Tongue (tissue), 2 donors: ENCODE data around the gene GABRR3. TPM values are rescaled to one million over a fixed set of nuclear protein-coding genes. Genes with fewer than 3 reads are reported as not detected.

Experiments used
- DNase-seq: peaks from one replicate; pipeline ENCODE4 v3.0.0-alpha.2; 2015
- total RNA-seq: library from RNA; depleted of rRNA; stranded (reverse); fragments of >200 nt; gene quantifications from one replicate; pipeline ENCODE4 v1.2.3, GENCODE V29; 2014

Gene GABRR3
- total RNA-seq, 1 donor from 2014 or later, result not detected

DNA sequence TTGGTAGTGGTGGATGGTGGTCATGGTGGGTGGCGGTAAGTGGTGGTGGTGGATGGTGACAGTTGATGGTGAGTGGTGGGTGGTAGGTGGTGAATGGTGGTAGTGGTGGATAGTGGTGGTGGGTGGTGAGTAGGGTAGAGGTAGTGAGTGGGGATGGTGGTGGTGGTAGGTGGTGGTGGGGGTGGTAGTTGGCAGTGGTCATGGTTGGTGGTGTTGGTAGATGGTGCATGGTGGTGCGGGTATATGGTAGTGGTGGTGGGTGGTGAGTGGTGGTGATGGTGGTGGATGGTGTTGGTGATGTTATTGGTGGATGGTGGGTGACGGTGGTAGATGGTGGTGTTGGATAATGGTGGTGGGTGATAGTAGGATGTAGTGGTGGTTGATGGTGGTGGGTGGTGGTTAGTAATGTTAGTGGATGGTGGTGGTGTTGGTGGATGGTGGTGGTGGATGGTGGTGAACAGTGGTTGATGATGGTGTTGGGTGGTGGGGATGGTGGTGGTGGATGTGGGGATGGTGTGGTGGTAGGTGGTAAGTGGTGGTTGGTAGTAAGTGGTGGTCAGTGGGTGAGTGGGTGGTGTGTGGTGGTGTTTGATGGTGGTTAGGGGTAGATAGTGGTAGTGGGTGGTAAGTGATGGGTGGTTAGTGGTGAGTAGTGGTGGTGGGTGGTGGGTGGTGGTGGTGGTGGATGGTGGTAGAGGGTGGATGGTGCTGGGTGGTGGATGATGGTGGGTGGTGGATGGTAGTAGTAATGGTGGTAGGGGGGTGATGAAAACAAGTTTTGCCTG is 46.1 kb downstream of the GABRR3 start:
- no peak for DNase-seq

DNA sequence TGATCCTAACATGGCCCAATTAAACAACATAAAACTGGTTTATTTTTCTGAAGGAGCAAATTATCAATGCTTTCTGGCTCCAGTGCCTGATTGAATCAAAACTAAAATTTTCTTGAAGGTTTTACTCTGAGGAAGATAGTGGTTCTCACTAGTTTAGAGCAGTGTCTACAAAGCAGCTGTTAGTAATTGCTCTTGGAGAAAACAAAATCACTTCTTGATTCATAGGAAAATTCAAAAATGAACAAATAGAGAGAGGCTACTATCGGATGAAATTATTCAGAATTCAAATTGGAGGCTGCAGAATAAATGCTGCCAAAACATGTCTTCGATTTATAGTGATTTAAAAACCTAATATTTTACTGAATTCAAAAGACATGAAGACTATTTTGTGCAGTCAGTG is 47.8 kb downstream of the GABRR3 start:
- no peak for DNase-seq

GRCh38 chr3:97983933-97984491 is 51.1 kb downstream of the GABRR3 start:
- peak; percentile 68 for DNase-seq

DNA sequence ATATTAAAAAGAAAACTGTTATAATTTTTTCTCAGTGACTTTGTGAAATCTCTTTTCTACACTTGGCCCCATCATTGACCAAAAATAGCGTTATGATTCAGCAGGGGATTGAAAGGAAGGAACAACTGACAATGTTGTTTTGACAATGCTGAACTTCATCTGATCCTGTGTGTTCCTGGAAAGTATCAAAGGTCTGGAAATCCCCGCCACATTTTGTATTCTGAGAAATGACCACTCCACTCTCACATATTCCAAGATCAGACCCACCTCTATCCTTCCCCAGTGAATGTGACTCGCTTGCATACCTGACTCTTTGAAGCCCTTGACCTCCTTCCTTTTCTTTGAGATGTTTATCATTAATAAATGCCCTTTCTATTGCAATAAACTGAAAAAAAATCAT is 53.2 kb downstream of the GABRR3 start:
- DNase-seq, result peak; percentile 72

- DNase-seq, result peak; percentile 43
Observed at GRCh38 chr3:97979610-97980009, 55.5 kb downstream of the GABRR3 start.

GRCh38 chr3:97975466-97975865 is 59.6 kb downstream of the GABRR3 start:
- DNase-seq, result no peak

GRCh38 chr3:97974996-97975395 is 60.1 kb downstream of the GABRR3 start:
- DNase-seq, result no peak

DNA sequence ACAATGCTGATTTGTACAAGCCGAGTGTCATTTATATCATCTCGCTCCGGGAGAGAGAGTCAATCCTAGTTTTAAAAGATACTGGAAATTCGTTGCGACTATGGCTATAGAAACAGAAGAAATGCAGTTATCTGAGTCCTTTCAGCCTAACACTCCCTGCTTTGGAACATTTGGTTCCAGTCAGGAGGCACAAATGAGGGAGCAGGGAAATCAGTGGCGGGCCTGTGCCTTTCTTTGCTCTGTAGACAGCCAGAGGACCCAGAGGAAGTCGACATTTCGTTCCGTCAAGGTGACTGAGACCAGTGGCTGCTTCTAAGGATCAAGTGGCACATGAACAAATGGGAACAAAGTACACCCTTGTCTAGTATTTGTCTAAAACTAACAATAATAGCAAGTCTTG is 62.1 kb downstream of the GABRR3 start:
- DNase-seq, result no peak

DNA sequence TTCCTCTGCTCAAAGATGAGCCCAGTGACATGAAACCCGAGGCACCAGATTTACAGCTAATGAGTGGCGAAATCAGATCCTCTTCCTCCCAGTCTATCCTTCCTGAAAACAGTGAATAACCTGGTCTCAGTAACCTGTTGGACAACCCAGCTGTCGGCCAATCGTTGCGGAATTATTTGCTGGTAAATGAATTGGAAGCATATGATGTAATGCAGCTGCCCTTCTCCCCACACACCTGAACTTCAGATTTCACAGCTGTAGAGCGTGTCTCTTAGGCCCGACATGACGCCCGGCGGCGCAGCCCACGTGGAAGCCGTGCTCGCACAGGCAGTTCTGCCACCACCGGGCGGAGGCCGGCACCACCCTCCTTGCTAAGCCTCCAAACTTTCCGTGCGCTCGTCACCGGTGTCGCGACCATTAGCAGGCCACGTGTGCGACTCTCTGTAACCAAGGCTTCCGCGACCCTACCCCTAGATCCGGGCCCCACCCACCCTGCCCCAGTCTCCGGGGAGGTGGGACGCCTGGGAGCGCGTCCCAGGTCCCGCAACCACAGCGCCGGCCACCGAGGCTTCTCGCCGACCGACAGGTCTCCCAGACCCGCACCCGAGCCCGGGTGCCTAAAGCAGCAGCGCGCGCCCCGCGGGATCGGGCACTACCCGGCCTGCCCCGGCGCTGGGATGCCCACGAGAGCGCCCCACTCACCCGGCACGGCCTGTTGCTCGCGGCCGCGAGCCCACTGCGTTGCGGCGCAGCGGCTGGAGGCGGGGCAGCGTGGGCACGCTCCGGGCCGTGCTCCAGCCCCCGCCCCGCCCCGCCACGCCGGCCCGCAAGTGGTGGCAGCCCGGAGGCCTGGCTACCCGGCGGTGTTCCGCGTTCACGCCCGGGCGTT is 63.2 kb downstream of the GABRR3 start, which contains the start of gene RIOX2:
RIOX2 (minus strand) TSS at position 753 of the 889 bp plus-strand sequence. CDS start 4,838 bp downstream, outside the sequence.
- DNase-seq, result peak; percentile 83

GRCh38 chr3:97970956-97971620 is 64.0 kb downstream of the GABRR3 start:
- DNase-seq, result peak; percentile 64

DNA sequence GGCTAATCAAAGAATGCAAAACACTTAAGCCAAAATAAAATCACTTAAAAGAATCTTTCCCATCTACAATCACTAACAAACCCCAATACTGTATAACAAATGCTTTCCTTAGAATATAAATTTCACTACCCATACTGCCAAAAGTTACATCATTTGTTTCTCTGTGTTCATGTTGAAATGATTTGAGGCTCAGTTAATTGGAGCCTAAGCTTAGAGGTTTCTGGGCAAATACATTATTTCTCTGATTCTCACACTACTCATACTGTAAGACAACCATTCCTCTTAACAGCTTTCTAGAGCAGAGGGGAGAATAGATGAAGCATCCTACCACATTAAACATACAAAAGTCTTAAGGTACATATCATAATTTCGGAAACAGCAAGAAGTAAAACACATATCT is 65.0 kb downstream of the GABRR3 start:
- DNase-seq, result peak; percentile 54

DNA sequence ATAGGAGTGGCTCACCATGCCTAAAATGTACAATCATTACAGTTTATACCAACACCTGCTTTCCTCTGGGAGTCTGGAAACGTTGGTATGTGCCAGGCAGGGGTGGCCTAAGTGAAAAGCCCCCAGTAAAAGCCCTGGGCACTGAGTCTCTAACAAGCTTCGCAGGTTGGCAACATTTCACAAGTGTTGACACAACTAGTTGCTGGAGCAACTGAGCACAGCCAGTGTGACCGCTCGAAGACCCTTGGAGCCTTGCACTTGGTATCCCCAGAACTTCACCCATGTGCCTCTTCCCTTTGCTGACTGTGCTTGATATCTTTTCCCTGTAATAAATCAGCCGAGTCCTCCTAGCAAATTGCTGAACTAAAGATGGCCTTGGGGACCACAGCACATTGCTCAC is 65.6 kb downstream of the GABRR3 start:
- DNase-seq, result peak; percentile 31

DNA sequence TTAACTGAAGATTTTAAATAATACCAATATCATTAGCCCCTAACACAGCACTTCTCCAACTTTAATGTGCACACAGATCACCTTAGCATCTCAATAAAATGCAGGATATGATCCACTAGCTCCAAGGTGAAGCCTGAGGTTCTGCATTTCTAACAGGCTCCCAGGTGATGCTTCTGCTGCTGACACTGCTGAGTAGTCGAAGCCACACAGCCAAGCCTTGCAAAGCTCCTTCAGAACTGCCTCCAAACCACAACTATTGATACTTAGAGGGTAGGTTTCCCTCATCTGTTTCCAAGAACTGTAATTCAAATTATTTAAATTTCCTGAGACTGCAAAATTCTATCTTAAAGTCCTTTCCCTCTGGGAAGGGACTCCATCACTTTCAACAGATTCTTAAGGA is 66.7 kb downstream of the GABRR3 start:
- DNase-seq, result no peak

DNA sequence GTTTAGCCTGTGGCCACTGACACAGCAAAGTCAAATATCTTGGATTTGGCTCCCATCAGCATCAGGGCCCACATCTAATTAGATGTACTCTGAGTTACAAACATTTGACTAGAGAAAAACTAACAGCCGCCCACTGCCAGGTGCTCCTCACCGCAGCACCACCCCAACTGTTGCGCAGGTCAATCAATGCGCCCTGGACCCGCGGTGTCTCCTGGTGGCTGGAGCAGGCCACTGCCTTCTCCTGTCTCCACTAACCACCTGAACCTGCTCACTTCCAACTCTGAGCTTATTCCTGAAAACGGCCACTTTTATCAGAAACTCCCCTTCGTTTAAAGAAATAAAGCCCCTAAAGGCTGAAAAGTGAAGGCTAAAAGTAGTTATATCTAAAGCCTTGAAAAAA is 67.1 kb downstream of the GABRR3 start:
- no peak for DNase-seq

- peak; percentile 84 for DNase-seq
Observed at GRCh38 chr3:97960993-97961766, 73.9 kb downstream of the GABRR3 start.

- DNase-seq, result no peak
Observed at GRCh38 chr3:97960551-97960950, 74.6 kb downstream of the GABRR3 start.

GRCh38 chr3:97959872-97960271 is 75.2 kb downstream of the GABRR3 start:
- DNase-seq, result no peak

DNA sequence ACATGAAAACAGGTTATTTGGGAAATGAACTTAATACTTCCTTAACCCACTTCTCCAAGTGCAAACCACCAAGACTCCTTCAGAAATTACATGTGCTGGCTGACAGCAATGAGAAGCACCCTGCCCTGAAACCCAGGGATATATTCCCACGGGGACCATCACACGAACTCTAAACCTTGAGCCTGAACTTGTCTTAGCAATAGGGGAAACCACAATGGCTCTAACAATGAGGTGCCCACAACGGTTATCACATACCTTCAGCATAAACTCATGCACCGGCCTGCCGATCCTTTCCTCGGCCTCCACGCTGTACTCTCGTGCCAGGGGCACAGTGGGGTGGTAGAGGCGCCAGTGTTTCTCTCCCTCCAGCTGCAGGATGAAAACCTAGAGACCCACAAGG is 76.3 kb downstream of the GABRR3 start:
- no peak for DNase-seq

- no peak for DNase-seq
Observed at GRCh38 chr3:97958396-97958795, 76.7 kb downstream of the GABRR3 start.

DNA sequence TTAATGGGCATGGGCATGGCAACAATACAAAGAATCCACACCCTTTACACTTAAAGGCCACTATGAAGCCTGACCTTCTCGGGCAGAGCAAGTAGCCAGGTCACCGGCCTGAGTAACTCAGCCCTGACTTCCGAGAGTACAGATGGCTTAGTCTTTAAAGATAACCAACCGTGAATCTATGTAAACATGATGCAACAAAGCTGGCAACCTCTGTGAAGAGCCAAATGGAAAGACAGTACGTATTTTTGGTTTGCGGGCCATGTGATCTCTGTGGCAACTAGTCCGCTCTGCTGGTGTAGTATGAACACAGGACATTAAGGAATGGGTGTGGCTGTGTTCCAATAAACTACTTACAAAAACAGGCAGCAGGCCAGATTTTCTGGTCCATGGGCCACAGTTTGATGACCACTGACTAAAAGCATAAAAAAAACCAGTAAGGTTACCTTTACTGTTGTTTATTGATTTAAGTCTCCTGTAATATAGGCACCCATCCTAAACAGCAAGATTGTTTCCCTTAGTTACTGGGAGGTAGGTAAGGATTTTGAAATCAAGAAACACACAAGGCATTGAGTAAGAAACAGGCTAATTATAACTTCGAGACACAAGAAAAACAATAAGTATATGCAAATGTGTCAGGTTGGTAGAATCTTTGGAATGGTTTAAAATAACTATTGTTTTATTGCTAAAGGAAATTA is 77.4 kb downstream of the GABRR3 start:
- DNase-seq, result no peak

- no peak for DNase-seq
Observed at GRCh38 chr3:97956051-97956450, 79.1 kb downstream of the GABRR3 start.
